ENCODE results near the gene PADI3. TPM values are rescaled to one million over a fixed set of nuclear protein-coding genes. Genes with fewer than 3 reads are reported as not detected.

PADI3 gene
- total and polyA plus RNA-seq, 2 of the 8 experiments (the other 6 are each of a cell fraction or from before 2014, with no cell fraction given) = 0.37 to 0.94 TPM

DNA sequence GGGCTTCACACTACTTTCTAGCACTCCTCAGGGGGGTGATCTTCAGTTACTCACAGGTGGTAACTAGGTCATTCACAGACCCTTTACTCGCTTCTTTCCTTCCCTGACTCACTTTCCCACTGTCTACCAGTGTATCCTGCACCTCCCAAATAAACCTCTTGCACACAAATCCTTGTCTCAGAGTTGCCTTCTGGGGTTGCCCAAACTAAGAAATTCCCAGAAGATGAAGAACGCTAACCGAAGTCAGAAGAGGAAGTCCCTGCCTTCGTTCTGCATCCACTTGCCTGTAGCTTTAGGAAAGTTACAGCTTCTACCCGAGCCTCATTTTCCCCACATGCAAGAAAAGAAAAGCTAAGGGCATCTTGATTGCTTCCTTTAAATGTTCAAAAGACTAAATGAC lies 47.2 kb downstream of the PADI3 start:
- 82% methylated on average over 5 of the region's 5 CpGs; no CpG with 5 or more reads in 1 of the 2 experiments for WGBS, 2 experiments (ENCODE audit: extremely low coverage in 1 of 2, insufficient coverage in 1 of 2, insufficient read length in 1 of 2, insufficient replicate concordance in 2 of 2, low coverage in 1 of 2, low lambda C conversion rate in 2 of 2, missing lambda C conversion rate in 1 of 2)
- Histone ChIP-seq H3K27me3 (replicated peaks in 1 of 4; ENCODE audit: control insufficient read depth in 3 of 4, extremely low read depth in 1 of 4, insufficient read depth in 3 of 4, low read length in 3 of 4) (no peaks in the 10 kb centered on the region), H2BK20ac (ENCODE audit: low read length) (no peak overlapping the region), H2BK15ac (ENCODE audit: low read length) (no peak overlapping the region), H3K9me3 (ENCODE audit: insufficient read depth in 2 of 2, low read depth in 1 of 2, low read length in 1 of 2) (peaks cover 3 to 4% of the 10 kb centered on the region in 2 experiments; a peak in 3 of 4 replicates), H3K4me3 (ENCODE audit: extremely low read depth in 1 of 4, insufficient read depth in 2 of 4, low read depth in 3 of 4, low read length in 4 of 4) (no peak overlapping the region), H4K91ac (replicated peaks; ENCODE audit: insufficient read length, low read length) (no peak overlapping the region), H3K4me2 (ENCODE audit: insufficient read depth in 1 of 2, low read depth in 2 of 2, low read length in 2 of 2) (no peak overlapping the region), H3K23ac (ENCODE audit: insufficient read length) (no peak overlapping the region), H3K79me2 (ENCODE audit: control insufficient read depth in 1 of 2, insufficient read depth in 2 of 2, low read length in 2 of 2) (no peaks in the 10 kb centered on the region), H3K36me3 (ENCODE audit: control insufficient read depth in 2 of 4, insufficient read depth in 4 of 4, low read length in 3 of 4) (no peaks in the 10 kb centered on the region), H2BK12ac (ENCODE audit: low read depth, low read length) (no peak overlapping the region), H3K56ac (replicated peaks; ENCODE audit: insufficient read length, low read depth, low read length) (no peak overlapping the region), H4K5ac (ENCODE audit: insufficient read length, low read depth, low read length) (no peak overlapping the region), H3K18ac (ENCODE audit: extremely low read depth, low read length) (no peak overlapping the region), H3K79me1 (ENCODE audit: low read depth, low read length) (no peaks in the 10 kb centered on the region), H2AK5ac (ENCODE audit: low read depth, low read length) (no peak overlapping the region), H3K23me2 (ENCODE audit: low read depth, low read length) (no peaks in the 10 kb centered on the region), H2AFZ (ENCODE audit: low read length) (no peak overlapping the region), H3K27ac (ENCODE audit: low read depth, low read length) (no peak overlapping the region), H2BK5ac (ENCODE audit: low read depth, low read length) (no peak overlapping the region), H4K20me1 (replicated peaks in 1 of 2; ENCODE audit: control insufficient read depth in 1 of 2, insufficient read depth in 2 of 2, low read length in 2 of 2) (no peaks in the 10 kb centered on the region), H3K4ac (replicated peaks; ENCODE audit: insufficient read length, low read depth, low read length) (no peak overlapping the region), H3K4me1 (replicated peaks in 1 of 4; ENCODE audit: control insufficient read depth in 3 of 4, insufficient read depth in 4 of 4, low read length in 3 of 4) (no peaks in the 10 kb centered on the region), H3K14ac (ENCODE audit: insufficient read length) (no peak overlapping the region), H3K9ac (replicated peaks in 1 of 4; ENCODE audit: extremely low read depth in 1 of 4, low read depth in 3 of 4, low read length in 3 of 4) (no peak overlapping the region), H4K8ac (ENCODE audit: extremely low read depth, insufficient read depth, low read length) (no peak overlapping the region), H2BK120ac (replicated peaks; ENCODE audit: low read depth, low read length) (no peak overlapping the region)
- POLR2A ChIA-PET (ENCODE audit: partially characterized antibody) = interaction anchor here (1.5 kb wide), 1 partner anchor 14 kb away, joined by 4 read pairs; no protein-coding TSS in a partner anchor
- CTCF ChIA-PET (ENCODE audit: partially characterized antibody) = interaction anchor here (1.2 to 1.6 kb wide), 3 partner anchors 40 to 175 kb away, joined by 3 to 4 read pairs (median 3); no protein-coding TSS in a partner anchor
- FAIRE-seq (no peak), DNase-seq (ENCODE audit: low read depth in 1 of 2, low spot score in 2 of 2) (no peak)
- TF ChIP-seq CBX5 (IDR thresholded peaks at IDR 0.05; ENCODE audit: low read depth, low read length) (no peak), SIN3A (conservative IDR thresholded peaks at IDR 0.05 in 1 of 2, IDR thresholded peaks at IDR 0.05 in 1 of 2; ENCODE audit: low read depth in 1 of 2, low read length in 2 of 2) (no peak), KDM1A (IDR thresholded peaks at IDR 0.05; ENCODE audit: borderline replicate concordance, low read length) (no peak), GTF2F1 (IDR thresholded peaks at IDR 0.05; ENCODE audit: borderline replicate concordance, low read depth, low read length) (no peak), RNF2 (IDR thresholded peaks at IDR 0.05; ENCODE audit: borderline replicate concordance, low read depth, low read length, missing control alignments, poor library complexity, severe bottlenecking) (no peak), YY1 (IDR thresholded peaks at IDR 0.05; ENCODE audit: low read depth, low read length) (no peak), JUND (IDR thresholded peaks at IDR 0.05; ENCODE audit: low read length) (no peak), ASH2L (IDR thresholded peaks at IDR 0.05; ENCODE audit: low read length) (no peak), CHD1 (IDR thresholded peaks at IDR 0.05; ENCODE audit: low read depth, low read length) (no peak), BCL11A (IDR thresholded peaks at IDR 0.05; ENCODE audit: low read depth in 2 of 2, low read length in 2 of 2) (no peak)
- TF ChIP-seq, protein P1, sequence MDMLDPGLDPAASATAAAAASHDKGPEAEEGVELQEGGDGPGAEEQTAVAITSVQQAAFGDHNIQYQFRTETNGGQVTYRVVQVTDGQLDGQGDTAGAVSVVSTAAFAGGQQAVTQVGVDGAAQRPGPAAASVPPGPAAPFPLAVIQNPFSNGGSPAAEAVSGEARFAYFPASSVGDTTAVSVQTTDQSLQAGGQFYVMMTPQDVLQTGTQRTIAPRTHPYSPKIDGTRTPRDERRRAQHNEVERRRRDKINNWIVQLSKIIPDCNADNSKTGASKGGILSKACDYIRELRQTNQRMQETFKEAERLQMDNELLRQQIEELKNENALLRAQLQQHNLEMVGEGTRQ (IDR thresholded peaks at IDR 0.05; ENCODE audit: low read length) = no peak

Measured in H1 (cell line).